IMR-90 (cell line): ENCODE results near the gene RGS12. TPM values are rescaled to one million over a fixed set of nuclear protein-coding genes. Genes with fewer than 3 reads are reported as not detected.

ENCODE experiments used
- ATAC-seq: fragments of 200-7000 bp; cut with Tn5 transposase; 2 replicates; pipeline ENCODE4 v1.9.1; 2020; ENCODE audit warnings: low read depth, mild to moderate bottlenecking, moderate library complexity
- BruUV-seq: library from RNA; stranded (reverse); fragments of 400-500 nt; replicated peaks from 2 replicates; lab custom pipeline; 2021; lab: Mats Ljungman, UMichigan
- CTCF ChIA-PET: fragments of 300-600 bp; formaldehyde crosslinking; extraction: SDS; loops from one replicate; lab custom pipeline; 2021; ENCODE audit warnings: antibody characterized with exemption; lab: Yijun Ruan, JAX
- POLR2A ChIA-PET: fragments of 300-600 bp; sonication (Branson Sonifier 250); formaldehyde crosslinking; loops from one replicate; lab custom pipeline; 2022; ENCODE audit warnings: antibody characterized with exemption; ENCODE audit not compliant: unreplicated experiment; lab: Charles Lee
- DNase-seq: peaks from one replicate; pipeline ENCODE4 v3.0.0; 2013
- H2AFZ ChIP-seq: replicated peaks from 2 replicates; pipeline ENCODE3; 2013; ENCODE audit warnings: low read length, mild to moderate bottlenecking; ENCODE audit not compliant: poor library complexity
- H2AK5ac ChIP-seq: 2 replicates; pipeline ENCODE4 v1.6.1; 2013; ENCODE audit warnings: low read depth, low read length, inconsistent platforms
- H2AK9ac ChIP-seq: replicated peaks from 2 replicates; pipeline ENCODE3; 2013; ENCODE audit warnings: mild to moderate bottlenecking, low read depth, low read length, moderate library complexity; ENCODE audit not compliant: poor library complexity
- H2BK120ac ChIP-seq: 2 replicates; pipeline ENCODE4 v1.6.1; 2013; ENCODE audit warnings: low read depth, low read length, inconsistent platforms
- H2BK15ac ChIP-seq: 3 replicates; pipeline ENCODE4 v1.6.1; 2013; ENCODE audit warnings: low read depth, low read length, inconsistent platforms
- H2BK20ac ChIP-seq: 2 replicates; pipeline ENCODE4 v1.6.1; 2013; ENCODE audit warnings: low read depth, mild to moderate bottlenecking, inconsistent platforms, low read length, moderate library complexity
- H2BK5ac ChIP-seq: 2 replicates; pipeline ENCODE4 v1.6.1; 2013; ENCODE audit warnings: mild to moderate bottlenecking, low read depth, low read length, inconsistent platforms; ENCODE audit not compliant: poor library complexity, severe bottlenecking
- H3K14ac ChIP-seq: replicated peaks from 2 replicates; pipeline ENCODE4 v1.6.1; 2013; ENCODE audit warnings: low read depth, low read length, inconsistent platforms
- H3K18ac ChIP-seq: 2 replicates; pipeline ENCODE4 v1.6.1; 2013; ENCODE audit warnings: low read depth, low read length, control low read depth
- H3K23ac ChIP-seq: 2 replicates; pipeline ENCODE4 v1.6.1; 2013; ENCODE audit warnings: low read depth, low read length, inconsistent platforms
- H3K27ac ChIP-seq: 2 replicates; pipeline ENCODE4 v1.5.1; 2013; ENCODE audit warnings: mild to moderate bottlenecking, control low read depth, low read length; ENCODE audit not compliant: insufficient read depth
- H3K27me3 ChIP-seq: 2 replicates; pipeline ENCODE4 v1.6.1; 2013; ENCODE audit warnings: low read length; ENCODE audit not compliant: control insufficient read depth, insufficient read depth
- H3K36me3 ChIP-seq: 2 replicates; pipeline ENCODE4 v1.6.1; 2013; ENCODE audit warnings: low read length, mixed read lengths; ENCODE audit not compliant: control insufficient read depth, insufficient read depth
- H3K4ac ChIP-seq: 2 replicates; pipeline ENCODE4 v1.6.1; 2013; ENCODE audit warnings: low read depth, low read length, inconsistent platforms
- H3K4me1 ChIP-seq: 2 replicates; pipeline ENCODE4 v1.6.1; 2013; ENCODE audit warnings: low read length, mixed read lengths; ENCODE audit not compliant: control insufficient read depth, insufficient read depth
- H3K4me2 ChIP-seq: 2 replicates; pipeline ENCODE4 v1.6.1; 2013; ENCODE audit warnings: low read depth, mild to moderate bottlenecking, control low read depth, low read length, moderate library complexity
- H3K4me3 ChIP-seq: 2 replicates; pipeline ENCODE4 v1.5.1; 2013; ENCODE audit warnings: low read depth, mild to moderate bottlenecking, control low read depth, low read length, moderate library complexity; ENCODE audit not compliant: insufficient read depth
- H3K56ac ChIP-seq: 2 replicates; pipeline ENCODE4 v1.6.1; 2013; ENCODE audit warnings: low read length, inconsistent platforms; ENCODE audit not compliant: insufficient read depth; ENCODE audit errors: extremely low read depth
- H3K79me1 ChIP-seq, 2 experiments: 2 replicates each; pipeline ENCODE4 v1.6.1; 2013; ENCODE audit warnings: low read length in 2 of 2, inconsistent platforms in 1 of 2, low read depth in 1 of 2
- H3K9ac ChIP-seq: 2 replicates; pipeline ENCODE4 v1.6.1; 2013; ENCODE audit warnings: low read depth, low read length, control low read depth
- H3K9me1 ChIP-seq: 2 replicates; pipeline ENCODE4 v1.6.1; 2013; ENCODE audit warnings: low read length, inconsistent platforms; ENCODE audit not compliant: insufficient read depth
- H3K9me3 ChIP-seq: 2 replicates; pipeline ENCODE4 v1.6.1; 2013; ENCODE audit warnings: low read length; ENCODE audit not compliant: control insufficient read depth, insufficient read depth
- H4K20me1 ChIP-seq: 2 replicates; pipeline ENCODE4 v1.6.1; 2013; ENCODE audit warnings: low read length, inconsistent platforms; ENCODE audit not compliant: insufficient read depth
- H4K5ac ChIP-seq: 2 replicates; pipeline ENCODE4 v1.6.1; 2013; ENCODE audit warnings: mild to moderate bottlenecking, low read depth, low read length, control low read depth
- H4K8ac ChIP-seq, 2 experiments: 2 replicates each; pipeline ENCODE4 v1.6.1; 2013; ENCODE audit warnings: low read depth in 2 of 2, low read length in 2 of 2, control low read depth in 1 of 2, inconsistent platforms in 1 of 2
- H4K91ac ChIP-seq: 2 replicates; pipeline ENCODE4 v1.6.1; 2013; ENCODE audit warnings: low read depth, low read length, inconsistent platforms; ENCODE audit not compliant: insufficient read depth
- BHLHE40 ChIP-seq: fragments of 150-350 bp; IDR thresholded peaks from 2 replicates; pipeline ENCODE4 v1.6.1; 2016; ENCODE audit warnings: mild to moderate bottlenecking, low read depth, low read length
- CHD1 ChIP-seq: IDR thresholded peaks from 2 replicates; pipeline ENCODE4 v1.6.1; 2012; ENCODE audit warnings: low read depth, low read length, improper control_type of control experiment
- ELK1 ChIP-seq: fragments of 150-350 bp; IDR thresholded peaks from 2 replicates; pipeline ENCODE4 v1.6.1; 2016; ENCODE audit warnings: low read depth, mild to moderate bottlenecking, low read length, moderate library complexity, borderline replicate concordance
- FOS ChIP-seq: fragments of 150-350 bp; IDR thresholded peaks from 2 replicates; pipeline ENCODE4 v1.6.1; 2016; ENCODE audit warnings: low read depth, low read length
- MAFK ChIP-seq: IDR thresholded peaks from 2 replicates; pipeline ENCODE4 v1.6.1; 2012; ENCODE audit warnings: low read depth, low read length, improper control_type of control experiment
- MAZ ChIP-seq: IDR thresholded peaks from 2 replicates; pipeline ENCODE4 v1.6.1; 2012; ENCODE audit warnings: low read depth, mild to moderate bottlenecking, low read length, improper control_type of control experiment, moderate library complexity, borderline replicate concordance
- MXI1 ChIP-seq: IDR thresholded peaks from 2 replicates; pipeline ENCODE4 v1.6.1; 2012; ENCODE audit warnings: low read depth, mild to moderate bottlenecking, low read length, moderate library complexity, borderline replicate concordance
- POLR2A ChIP-seq: IDR thresholded peaks from 2 replicates; pipeline ENCODE4 v1.6.1; 2012; ENCODE audit warnings: mild to moderate bottlenecking, low read depth, low read length
- RCOR1 ChIP-seq: IDR thresholded peaks from 2 replicates; pipeline ENCODE4 v1.6.1; 2012; ENCODE audit warnings: mild to moderate bottlenecking, low read length, improper control_type of control experiment; ENCODE audit not compliant: insufficient replicate concordance
- SMC3 ChIP-seq: fragments of 150-350 bp; IDR thresholded peaks from 2 replicates; pipeline ENCODE4 v1.6.1; 2016; ENCODE audit warnings: low read depth, mild to moderate bottlenecking, antibody characterized with exemption, low read length, moderate library complexity
- USF2 ChIP-seq: fragments of 150-350 bp; IDR thresholded peaks from 2 replicates; pipeline ENCODE4 v1.6.1; 2017; ENCODE audit warnings: mild to moderate bottlenecking, antibody characterized with exemption, low read length, low read depth
- WGBS, 2 experiments: methylation state at CpG; one replicate each; pipeline versions ENCODE4 v1.1.5 to v1.1.7; 2013; ENCODE audit warnings: missing lambda C conversion rate in 2 of 2; ENCODE audit not compliant: insufficient read length in 1 of 2; ENCODE audit errors: extremely low coverage in 2 of 2; 5-methylcytosine and 5-hydroxymethylcytosine counted together
- dilution Hi-C: fragments of 300-500 bp; cut with HindIII; formaldehyde crosslinking; loops from one replicate; pipeline ENCODE4 v1.14.3; 2018; ENCODE audit warnings: low sequenced_read_pairs; ENCODE audit not compliant: unreplicated experiment
- in situ Hi-C: fragments of 300-500 bp; cut with MboI; formaldehyde crosslinking; loops from 3 replicates; pipeline ENCODE4 v1.14.3; 2019; ENCODE audit warnings: low sequenced_read_pairs, inconsistent platforms, mixed read lengths
- intact Hi-C: fragments of 100-400 bp; cut with micrococcal nuclease; formaldehyde crosslinking; loops from 2 replicates; pipeline ENCODE4 v1.10.0; 2022
- polyA plus RNA-seq, 3 experiments: library from polyadenylated mRNA; depleted of rRNA; stranded (reverse); fragments of >200 nt; gene quantifications; 2 replicates each; pipeline ENCODE4 v1.2.3, GENCODE V29; 2012; ENCODE audit warnings: low replicate concordance in 1 of 3
- total RNA-seq: library from RNA; depleted of rRNA; stranded (reverse); fragments of >200 nt; gene quantifications from 2 replicates; pipeline ENCODE4 v1.2.3, GENCODE V29; 2012

The RGS12 gene
- total and polyA plus RNA-seq, 2 of the 4 experiments (the other 2 are of a cell fraction): 11.8 to 12.0 TPM

DNA sequence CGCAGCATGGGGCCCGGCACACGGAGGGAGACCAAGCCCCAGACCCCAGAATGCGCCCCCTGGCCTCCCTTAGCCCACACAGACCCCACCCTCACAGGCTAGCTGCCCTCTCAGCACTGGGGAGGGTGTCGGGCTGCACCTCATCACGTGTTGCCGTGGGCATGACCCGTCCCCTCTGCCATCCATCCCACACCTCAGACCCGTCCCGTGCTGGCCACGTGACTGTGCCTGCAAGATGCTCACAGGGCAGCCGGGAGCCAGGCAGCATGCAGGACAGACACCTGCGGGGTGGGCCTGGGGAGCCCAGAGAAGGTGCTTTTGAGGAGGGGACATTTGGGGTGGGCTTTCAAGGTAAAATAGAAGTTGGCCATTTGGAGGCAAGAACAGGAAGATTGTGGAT, 39.0 kb upstream of the RGS12 start:
- TF ChIP-seq RCOR1: no peak
- no peak for TF ChIP-seq MXI1
- no peak for TF ChIP-seq MAZ
- TF ChIP-seq SMC3: no peak
- TF ChIP-seq BHLHE40: no peak
- TF ChIP-seq USF2: no peak
- TF ChIP-seq CHD1: no peak
- TF ChIP-seq ELK1: no peak
- TF ChIP-seq FOS: no peak
- TF ChIP-seq MAFK: no peak
- no peak for TF ChIP-seq POLR2A
- no peak overlapping the region for H3K14ac ChIP-seq
- H4K8ac ChIP-seq: no peak overlapping the region
- no peak overlapping the region for H3K4me2 ChIP-seq
- ATAC-seq (no peak), DNase-seq (no peak)
- no peak overlapping the region for H3K4me3 ChIP-seq
- H2BK20ac ChIP-seq: no peak overlapping the region
- ChIA-PET POLR2A (no interaction called here), CTCF (no interaction called here)
- H2AK5ac ChIP-seq: no peak overlapping the region
- no peak overlapping the region for H2AFZ ChIP-seq
- in situ Hi-C loops: no loop called here
- no peaks in the 10 kb centered on the region for H3K79me1 ChIP-seq
- dilution Hi-C loops: no loop called here
- H3K4me1 ChIP-seq: no peaks in the 10 kb centered on the region
- H3K23ac ChIP-seq: no peak overlapping the region
- no TSS peak for BruUV-seq
- no peak overlapping the region for H3K9ac ChIP-seq
- H4K20me1 ChIP-seq: no peaks in the 10 kb centered on the region
- no peaks in the 10 kb centered on the region for H3K9me3 ChIP-seq
- H3K18ac ChIP-seq: no peak overlapping the region
- no peak overlapping the region for H2BK15ac ChIP-seq
- intact Hi-C loops: no loop called here
- H4K91ac ChIP-seq: no peak overlapping the region
- H3K27me3 ChIP-seq: no peaks in the 10 kb centered on the region; the same call in 1 of the 2 replicates
- no peak overlapping the region for H4K5ac ChIP-seq
- H3K4ac ChIP-seq: no peak overlapping the region
- H3K9me1 ChIP-seq: no peaks in the 10 kb centered on the region
- no peak overlapping the region for H3K27ac ChIP-seq
- H2BK120ac ChIP-seq: no peak overlapping the region
- no peak overlapping the region for H2AK9ac ChIP-seq
- no peak overlapping the region for H2BK5ac ChIP-seq
- 100% methylated on average over 3 of the region's 13 CpGs; no CpG with 5 or more reads in 1 of the 2 experiments for WGBS, 2 experiments
- H3K56ac ChIP-seq: no peak overlapping the region
- no peaks in the 10 kb centered on the region for H3K36me3 ChIP-seq
